GM12878 (cell line): ENCODE data around the gene COL25A1.

ENCODE experiments used
- POLR2A ChIP-seq: IDR thresholded peaks from 2 replicates; pipeline ENCODE4 v1.6.1; 2011; ENCODE audit warnings: low read depth, mild to moderate bottlenecking, low read length
- SIN3A ChIP-seq: IDR thresholded peaks from 2 replicates; pipeline ENCODE4 v1.6.1; 2012; ENCODE audit warnings: low read depth, low read length, improper control_type of control experiment
- TF ChIP-seq, protein P1 (sequence below): IDR thresholded peaks from 2 replicates; pipeline ENCODE4 v1.6.1; 2012; ENCODE audit warnings: low read length, inconsistent platforms

GRCh38 chr4:108941904-108942430 lies 360.5 kb downstream of the COL25A1 start:
- TF ChIP-seq, protein P1, sequence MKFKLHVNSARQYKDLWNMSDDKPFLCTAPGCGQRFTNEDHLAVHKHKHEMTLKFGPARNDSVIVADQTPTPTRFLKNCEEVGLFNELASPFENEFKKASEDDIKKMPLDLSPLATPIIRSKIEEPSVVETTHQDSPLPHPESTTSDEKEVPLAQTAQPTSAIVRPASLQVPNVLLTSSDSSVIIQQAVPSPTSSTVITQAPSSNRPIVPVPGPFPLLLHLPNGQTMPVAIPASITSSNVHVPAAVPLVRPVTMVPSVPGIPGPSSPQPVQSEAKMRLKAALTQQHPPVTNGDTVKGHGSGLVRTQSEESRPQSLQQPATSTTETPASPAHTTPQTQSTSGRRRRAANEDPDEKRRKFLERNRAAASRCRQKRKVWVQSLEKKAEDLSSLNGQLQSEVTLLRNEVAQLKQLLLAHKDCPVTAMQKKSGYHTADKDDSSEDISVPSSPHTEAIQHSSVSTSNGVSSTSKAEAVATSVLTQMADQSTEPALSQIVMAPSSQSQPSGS, result no peak
- TF ChIP-seq SIN3A, result no peak
- no peak for TF ChIP-seq POLR2A
